GM12864 (cell line): ENCODE data around the gene NT5DC1.

Source experiments
- DNase-seq: peaks from one replicate; pipeline ENCODE4 v3.0.0-alpha.2; 2011; ENCODE audit warnings: low read depth
- H3K4me3 ChIP-seq: 2 replicates; pipeline ENCODE4 v1.5.1; 2011; ENCODE audit warnings: mild to moderate bottlenecking, low read depth, low read length, control low read depth
- TF ChIP-seq, protein P1 (sequence below): IDR thresholded peaks from 2 replicates; pipeline ENCODE4 v1.5.1; 2011; ENCODE audit warnings: low read depth, mild to moderate bottlenecking, moderate library complexity, low read length, control low read depth, inconsistent platforms; ENCODE audit errors: missing control alignments

The NT5DC1 gene

GRCh38 chr6:116251568-116252384 lies 151.1 kb downstream of the NT5DC1 start:
- TF ChIP-seq, protein P1, sequence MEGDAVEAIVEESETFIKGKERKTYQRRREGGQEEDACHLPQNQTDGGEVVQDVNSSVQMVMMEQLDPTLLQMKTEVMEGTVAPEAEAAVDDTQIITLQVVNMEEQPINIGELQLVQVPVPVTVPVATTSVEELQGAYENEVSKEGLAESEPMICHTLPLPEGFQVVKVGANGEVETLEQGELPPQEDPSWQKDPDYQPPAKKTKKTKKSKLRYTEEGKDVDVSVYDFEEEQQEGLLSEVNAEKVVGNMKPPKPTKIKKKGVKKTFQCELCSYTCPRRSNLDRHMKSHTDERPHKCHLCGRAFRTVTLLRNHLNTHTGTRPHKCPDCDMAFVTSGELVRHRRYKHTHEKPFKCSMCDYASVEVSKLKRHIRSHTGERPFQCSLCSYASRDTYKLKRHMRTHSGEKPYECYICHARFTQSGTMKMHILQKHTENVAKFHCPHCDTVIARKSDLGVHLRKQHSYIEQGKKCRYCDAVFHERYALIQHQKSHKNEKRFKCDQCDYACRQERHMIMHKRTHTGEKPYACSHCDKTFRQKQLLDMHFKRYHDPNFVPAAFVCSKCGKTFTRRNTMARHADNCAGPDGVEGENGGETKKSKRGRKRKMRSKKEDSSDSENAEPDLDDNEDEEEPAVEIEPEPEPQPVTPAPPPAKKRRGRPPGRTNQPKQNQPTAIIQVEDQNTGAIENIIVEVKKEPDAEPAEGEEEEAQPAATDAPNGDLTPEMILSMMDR: no peak
- no peak overlapping the region for H3K4me3 ChIP-seq
- DNase-seq: no peak

- no peak for DNase-seq
- TF ChIP-seq, protein P1: no peak
- peak overlapping the region; percentile 71 for H3K4me3 ChIP-seq
Observed at GRCh38 chr6:116253188-116253504, 152.5 kb downstream of the NT5DC1 start.

- TF ChIP-seq, protein P1: no peak
- DNase-seq: peak; percentile 78
- peak within 1 kb of the TSS; percentile 71 for H3K4me3 ChIP-seq
Observed at GRCh38 chr6:116253505-116254296, 153.0 kb downstream of the NT5DC1 start, which contains the start of gene TSPYL4. TSS of gene TSPYL4 (minus strand) at chr6:116254075. CDS start at chr6:116254008, 67 bp downstream.

- H3K4me3 ChIP-seq: peak overlapping the region; percentile 71
- DNase-seq: no peak
- TF ChIP-seq, protein P1: no peak
Observed at GRCh38 chr6:116254297-116255056, 153.8 kb downstream of the NT5DC1 start.

DNA sequence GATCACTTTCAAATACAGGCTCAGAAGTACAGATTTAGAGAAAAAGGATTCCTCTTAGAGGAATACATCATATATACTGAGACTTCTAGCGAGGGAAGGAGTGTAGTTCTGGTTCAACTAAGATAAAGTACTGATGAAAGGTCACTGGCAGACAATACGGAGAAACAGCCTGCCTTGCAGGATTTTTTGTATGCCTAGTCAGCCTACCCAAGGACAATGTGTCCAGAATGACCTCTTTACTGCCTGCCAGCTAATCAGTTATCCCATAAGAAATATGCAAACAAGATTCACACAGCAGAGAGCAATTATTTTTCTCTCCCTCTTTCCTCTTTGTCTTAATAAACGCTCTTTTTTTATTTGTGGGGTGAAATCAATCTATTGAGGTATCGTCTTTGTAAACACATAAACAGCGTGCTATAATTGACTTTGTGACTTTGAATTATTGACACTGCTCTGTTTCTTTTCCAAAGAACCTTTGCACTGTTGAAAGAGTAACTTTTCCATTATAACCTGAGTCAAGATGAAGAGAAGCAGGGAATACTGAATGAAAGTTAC lies 154.7 kb downstream of the NT5DC1 start:
- no peak for DNase-seq

DNA sequence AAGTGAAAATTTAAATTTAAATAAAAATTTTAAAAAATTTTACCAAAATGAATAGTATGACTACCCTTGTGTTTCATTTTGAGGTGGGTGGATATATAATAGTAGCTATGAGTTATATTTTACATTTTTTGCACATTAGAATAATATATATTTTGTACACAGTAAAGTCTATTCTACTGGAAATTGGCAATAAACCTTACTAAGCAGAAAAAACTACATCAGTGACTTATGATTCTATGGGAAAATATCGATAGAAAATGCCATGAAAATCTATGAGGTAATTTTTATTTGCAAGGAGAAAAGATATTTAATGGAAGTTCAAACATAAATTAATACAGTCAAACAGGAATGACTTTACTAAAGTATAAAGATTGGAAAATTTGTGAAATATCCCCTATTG lies 156.0 kb downstream of the NT5DC1 start:
- no peak overlapping the region for H3K4me3 ChIP-seq
- TF ChIP-seq, protein P1: no peak
- no peak for DNase-seq

More for the DNA sequence above, 154.7 kb downstream of the NT5DC1 start:
- no peak overlapping the region for H3K4me3 ChIP-seq
- TF ChIP-seq, protein P1: no peak
